Caco-2 (cell line): ENCODE data around the gene KLF1. TPM values are rescaled to one million over a fixed set of nuclear protein-coding genes. Genes with fewer than 3 reads are reported as not detected.
A peak's percentile ranks its signal among the peaks of the same experiment; 100 is the strongest.

Experiments
- BruUV-seq: library from RNA; stranded (reverse); fragments of 400-500 nt; replicated peaks from 2 replicates; lab custom pipeline; 2021; lab: Mats Ljungman, UMichigan
- CTCF ChIA-PET: fragments of 300-600 bp; sonication (Branson Sonifier 250); formaldehyde crosslinking; loops from one replicate; lab custom pipeline; 2022; ENCODE audit warnings: antibody characterized with exemption; lab: Charles Lee
- POLR2A ChIA-PET: fragments of 300-600 bp; sonication (Branson Sonifier 250); formaldehyde crosslinking; loops from one replicate; lab custom pipeline; 2022; ENCODE audit warnings: antibody characterized with exemption; lab: Charles Lee
- DNase-seq, 2 experiments: peaks; one replicate each; pipeline versions ENCODE4 v3.0.0 to v3.0.0-alpha.2; 2020 to 2022
- H3K27me3 ChIP-seq: replicated peaks from 2 replicates; pipeline ENCODE4 v1.6.0; 2011; ENCODE audit warnings: low read length; ENCODE audit not compliant: control insufficient read depth, insufficient read depth
- H3K36me3 ChIP-seq: 2 replicates; pipeline ENCODE4 v1.5.1; 2011; ENCODE audit warnings: low read length; ENCODE audit not compliant: control insufficient read depth, insufficient read depth
- H3K4me1 ChIP-seq: fragments of 250-450 bp; sonication (Bioruptor Pico); 2 replicates; pipeline ENCODE4 v1.5.1; 2020; ENCODE audit warnings: mild to moderate bottlenecking
- H3K4me3 ChIP-seq: 2 replicates; pipeline ENCODE4 v1.5.1; 2011; ENCODE audit warnings: low read depth, mild to moderate bottlenecking, control low read depth, low read length
- H3K9me3 ChIP-seq: fragments of 250-450 bp; sonication (Bioruptor Pico); 2 replicates; pipeline ENCODE4 v1.5.1; 2020; ENCODE audit warnings: mild to moderate bottlenecking, moderate library complexity
- H3K27ac Mint-ChIP-seq: one replicate; pipeline ENCODE4 v1.8.0; 2022; ENCODE audit warnings: mixed read lengths; ENCODE audit not compliant: unreplicated experiment
- H3K27me3 Mint-ChIP-seq: one replicate; pipeline ENCODE4 v1.8.0; 2022; ENCODE audit warnings: mixed read lengths; ENCODE audit not compliant: insufficient read depth, unreplicated experiment
- H3K36me3 Mint-ChIP-seq: one replicate; pipeline ENCODE4 v1.8.0; 2022; ENCODE audit warnings: mild to moderate bottlenecking, mixed read lengths; ENCODE audit not compliant: insufficient read depth, unreplicated experiment
- H3K4me1 Mint-ChIP-seq: one replicate; pipeline ENCODE4 v1.8.0; 2022; ENCODE audit warnings: low read depth, mixed read lengths; ENCODE audit not compliant: unreplicated experiment
- H3K4me3 Mint-ChIP-seq: one replicate; pipeline ENCODE4 v1.8.0; 2022; ENCODE audit warnings: mild to moderate bottlenecking, moderate library complexity, mixed read lengths; ENCODE audit not compliant: unreplicated experiment
- H3K9me3 Mint-ChIP-seq: one replicate; pipeline ENCODE4 v1.8.0; 2022; ENCODE audit warnings: mixed read lengths; ENCODE audit not compliant: unreplicated experiment
- CTCF ChIP-seq, 2 experiments: fragments of 200-600 bp in 1 of 2; IDR thresholded peaks; 1 replicate in 1 of 2; 2 replicates in 1 of 2; pipeline versions ENCODE4 v1.5.1 to v1.8.0; 2011 to 2022; ENCODE audit warnings: antibody characterized with exemption in 1 of 2, control low read depth in 1 of 2, inconsistent platforms in 1 of 2, low read depth in 1 of 2, low read length in 1 of 2, mild to moderate bottlenecking in 1 of 2, moderate library complexity in 1 of 2; ENCODE audit not compliant: insufficient read depth in 1 of 2, severe bottlenecking in 1 of 2, unreplicated experiment in 1 of 2
- intact Hi-C: fragments of 100-400 bp; cut with micrococcal nuclease; formaldehyde crosslinking; loops from one replicate; pipeline ENCODE4 v1.10.0; 2022; ENCODE audit not compliant: unreplicated experiment
- total RNA-seq: library from RNA; stranded (reverse); gene quantifications from 2 replicates; pipeline ENCODE4 v1.2.3, GENCODE V29; 2022

KLF1 gene
- total RNA-seq, 1 experiment from 2014 or later: not detected

DNA sequence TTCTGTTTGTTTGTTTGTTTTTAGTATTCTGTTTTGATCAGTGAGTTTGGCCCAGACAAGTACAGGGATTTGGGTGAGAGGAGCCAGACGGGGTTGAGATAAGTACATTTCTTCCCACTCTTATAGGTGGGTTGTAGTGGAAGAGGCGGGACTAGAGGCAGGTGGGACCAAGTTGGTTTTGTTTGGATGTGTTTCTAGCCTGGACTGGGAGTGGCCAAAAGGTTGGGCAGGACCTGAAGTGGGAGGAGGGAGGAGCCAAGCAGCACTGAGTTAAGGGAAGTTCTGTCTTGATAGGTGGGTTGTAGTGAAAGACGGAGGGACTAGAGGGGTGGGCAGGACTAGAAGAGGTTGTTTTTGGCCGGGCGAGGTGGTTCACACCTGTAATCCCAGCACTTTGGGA is 14.7 kb downstream of the KLF1 start:
- H3K4me3 ChIP-seq: no peak overlapping the region
- H3K36me3 Mint-ChIP-seq: peaks cover 5% of the 10 kb centered on the region
- H3K4me3 Mint-ChIP-seq: no peak overlapping the region
- intact Hi-C loops: no loop called here
- no peak for TF ChIP-seq CTCF (IDR thresholded peaks at IDR 0.05; ENCODE audit: insufficient read depth in 1 of 2, low read depth in 1 of 2, low read length in 1 of 2, severe bottlenecking in 1 of 2, unreplicated experiment in 1 of 2)
- no peak overlapping the region for H3K27ac Mint-ChIP-seq
- peaks cover 19% of the 10 kb centered on the region for H3K9me3 Mint-ChIP-seq
- H3K27me3 Mint-ChIP-seq: no peaks in the 10 kb centered on the region
- CTCF ChIA-PET: interaction anchor here (0.6 to 1.4 kb wide), 3 partner anchors 9 to 813 kb away, joined by 3 to 8 read pairs (median 8); no protein-coding TSS in a partner anchor
- no peaks in the 10 kb centered on the region for H3K27me3 ChIP-seq
- POLR2A ChIA-PET: interaction anchor here (1.0 kb wide), 1 partner anchor 13 kb away, joined by 3 read pairs; no protein-coding TSS in a partner anchor
- BruUV-seq: no TSS peak
- H3K36me3 ChIP-seq: no peaks in the 10 kb centered on the region
- no peak for DNase-seq
- peaks cover 6% of the 10 kb centered on the region for H3K4me1 Mint-ChIP-seq
- no peaks in the 10 kb centered on the region for H3K4me1 ChIP-seq
- H3K9me3 ChIP-seq: no peaks in the 10 kb centered on the region

- DNase-seq: no peak
- H3K27ac Mint-ChIP-seq: no peak overlapping the region
- H3K4me3 ChIP-seq: no peak overlapping the region
- no peak for TF ChIP-seq CTCF (IDR thresholded peaks at IDR 0.05; ENCODE audit: insufficient read depth in 1 of 2, low read depth in 1 of 2, low read length in 1 of 2, severe bottlenecking in 1 of 2, unreplicated experiment in 1 of 2)
- ChIA-PET POLR2A (interaction anchor here (0.6 kb wide), 1 partner anchor 214 kb away, joined by 10 read pairs; no protein-coding TSS in a partner anchor), CTCF (interaction anchor here (0.6 kb wide), 1 partner anchor 812 kb away, joined by 3 read pairs; no protein-coding TSS in a partner anchor)
- no peak overlapping the region for H3K4me3 Mint-ChIP-seq
- no peaks in the 10 kb centered on the region for H3K27me3 Mint-ChIP-seq
- intact Hi-C loops: no loop called here
- no peaks in the 10 kb centered on the region for H3K27me3 ChIP-seq
- no peaks in the 10 kb centered on the region for H3K4me1 ChIP-seq
- BruUV-seq: no TSS peak
- peaks cover 5% of the 10 kb centered on the region for H3K36me3 Mint-ChIP-seq
- no peaks in the 10 kb centered on the region for H3K9me3 ChIP-seq
- peaks cover 6% of the 10 kb centered on the region for H3K4me1 Mint-ChIP-seq
- no peaks in the 10 kb centered on the region for H3K36me3 ChIP-seq
- H3K9me3 Mint-ChIP-seq: peaks cover 19% of the 10 kb centered on the region
These were observed 15.3 kb downstream of the KLF1 start for GRCh38 chr19:12871681-12872080.

- intact Hi-C loops: no loop called here
- TF ChIP-seq CTCF (IDR thresholded peaks at IDR 0.05; ENCODE audit: insufficient read depth in 1 of 2, low read depth in 1 of 2, low read length in 1 of 2, severe bottlenecking in 1 of 2, unreplicated experiment in 1 of 2): no peak
- no peak overlapping the region for H3K4me3 ChIP-seq
- no TSS peak for BruUV-seq
- no peaks in the 10 kb centered on the region for H3K4me1 ChIP-seq
- peaks cover 5% of the 10 kb centered on the region for H3K36me3 Mint-ChIP-seq
- H3K27ac Mint-ChIP-seq: no peak overlapping the region
- DNase-seq: peak; percentile 46 to 63
- H3K4me3 Mint-ChIP-seq: no peak overlapping the region
- ChIA-PET CTCF (no interaction called here), POLR2A (no interaction called here)
- H3K27me3 Mint-ChIP-seq: no peaks in the 10 kb centered on the region
- H3K9me3 ChIP-seq: no peaks in the 10 kb centered on the region
- peaks cover 19% of the 10 kb centered on the region for H3K9me3 Mint-ChIP-seq
- H3K36me3 ChIP-seq: no peaks in the 10 kb centered on the region
- peaks cover 6% of the 10 kb centered on the region for H3K4me1 Mint-ChIP-seq
- no peaks in the 10 kb centered on the region for H3K27me3 ChIP-seq
These were observed 18.4 kb downstream of the KLF1 start for GRCh38 chr19:12868540-12869112.
